GM04504 (cell line): ENCODE results near the gene DUSP22.

Experiments used
- DNase-seq: peaks from one replicate; pipeline ENCODE4 v3.0.0-alpha.2; 2012; ENCODE audit warnings: low read depth

The DUSP22 gene

DNA sequence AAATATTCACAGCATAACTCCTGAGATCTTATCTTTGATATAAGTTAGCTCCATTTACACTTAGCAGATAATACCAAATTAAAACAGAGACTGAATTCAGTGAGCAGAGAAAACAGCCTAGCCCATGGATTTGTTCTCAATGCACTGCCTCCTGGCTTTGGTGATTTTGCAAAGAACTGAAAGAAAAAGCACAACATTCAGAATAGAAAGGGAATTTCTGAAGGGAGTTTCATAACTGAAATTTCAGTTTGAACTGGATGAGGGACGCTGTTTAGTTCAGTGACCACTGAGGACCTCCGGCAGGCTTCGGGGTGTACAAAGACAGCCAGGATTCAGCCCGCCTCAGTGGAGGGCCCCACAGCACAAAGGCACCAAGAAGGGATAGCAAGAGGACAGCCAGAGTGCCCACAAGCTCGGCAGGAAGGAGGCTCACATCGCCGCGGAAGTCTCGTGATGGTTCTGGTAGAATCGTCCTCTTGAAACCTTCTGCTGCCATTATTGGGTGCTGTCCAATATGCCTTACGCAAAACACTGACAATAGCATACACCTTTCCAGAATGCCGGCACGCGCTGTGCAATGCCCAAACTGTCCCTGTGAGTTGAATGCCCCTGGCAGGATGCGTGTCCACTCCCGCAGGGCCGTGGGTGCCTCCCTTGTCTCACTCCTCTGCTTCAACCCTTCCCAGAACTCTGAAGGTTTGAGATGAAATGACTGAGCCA, 89.6 kb downstream of the DUSP22 start:
- no peak for DNase-seq

DNA sequence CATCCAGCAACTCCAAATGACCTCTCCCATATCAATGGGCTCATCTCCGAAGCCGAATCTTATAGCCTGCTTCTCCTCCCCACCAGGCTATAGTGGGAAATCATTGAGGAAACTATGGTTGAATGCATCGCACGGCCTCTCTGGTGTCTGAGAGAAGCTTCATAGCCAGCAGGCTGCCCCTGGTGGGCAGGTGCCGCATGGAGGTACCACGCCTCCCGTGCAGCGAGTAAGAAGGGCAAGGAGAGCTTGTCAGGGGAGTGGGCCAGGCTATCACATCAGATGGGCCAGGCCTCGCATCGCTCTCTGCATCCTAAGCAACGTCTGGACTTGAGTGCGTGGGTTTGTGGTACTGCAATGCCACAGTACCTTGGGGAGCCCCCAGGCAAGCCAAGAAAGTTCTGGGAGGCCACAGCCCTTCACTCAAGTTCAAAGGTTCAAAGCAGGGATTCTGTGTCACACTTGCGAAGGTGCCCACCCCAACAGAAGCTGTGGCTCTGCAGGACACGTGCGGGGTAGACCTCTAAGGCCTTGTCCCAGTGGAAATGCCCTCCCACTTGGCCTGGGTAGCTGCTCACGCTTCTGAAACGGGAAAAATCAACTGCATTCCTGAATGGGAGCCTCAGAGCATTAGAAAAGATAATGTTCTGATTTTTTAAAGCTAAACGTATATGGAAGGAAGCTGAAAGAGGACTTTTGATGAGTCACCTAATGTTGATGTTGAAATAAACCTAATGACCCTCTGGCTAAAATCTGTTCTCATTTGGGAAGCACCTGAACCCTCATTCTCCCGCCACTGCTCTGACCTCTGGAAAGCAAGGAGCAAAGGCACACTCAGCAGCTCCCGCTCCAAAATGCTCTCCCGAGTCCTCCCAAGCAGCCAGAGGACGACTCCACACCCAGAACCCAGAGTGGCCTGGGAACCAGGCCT, 90.9 kb downstream of the DUSP22 start:
- no peak for DNase-seq

DNA sequence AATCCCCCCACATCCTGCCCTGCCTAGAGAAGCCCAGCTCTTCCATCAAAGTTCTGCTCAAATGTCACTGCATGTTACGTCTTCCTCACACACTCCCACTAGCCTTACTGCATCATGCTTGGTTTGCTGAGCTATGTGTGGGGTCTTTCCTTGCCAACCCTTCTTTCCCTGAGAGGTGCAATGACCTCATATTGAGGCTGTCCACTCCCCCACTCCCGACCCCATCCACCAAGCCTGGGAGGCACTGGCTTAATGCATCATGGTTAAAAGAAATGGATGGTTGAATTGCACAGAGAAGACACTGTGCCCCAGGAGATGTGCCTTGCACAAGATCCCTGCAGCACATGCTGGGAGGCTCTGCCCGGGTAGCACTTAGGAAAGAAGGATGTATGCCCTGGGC, 91.6 kb downstream of the DUSP22 start:
- no peak for DNase-seq

DNA sequence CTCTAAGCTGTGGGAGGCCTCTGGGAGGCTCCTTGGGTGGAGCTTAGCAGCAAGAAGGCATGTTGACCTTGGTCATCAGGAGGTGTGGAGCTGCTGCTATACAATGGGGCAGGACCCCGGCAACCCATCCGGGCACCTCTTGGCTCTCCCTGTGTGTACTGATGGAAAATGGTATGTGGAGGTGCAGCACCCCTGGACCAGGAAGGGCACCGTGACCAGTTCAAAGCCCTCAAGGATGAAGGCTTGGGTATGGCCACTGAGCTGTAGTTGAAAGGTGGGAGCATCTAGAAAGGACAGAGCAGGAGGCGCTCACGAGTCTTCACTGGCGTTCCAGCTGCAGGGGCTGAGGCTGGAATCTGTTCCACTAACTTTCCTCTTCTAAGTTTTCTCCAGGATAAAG, 92.6 kb downstream of the DUSP22 start:
- DNase-seq = no peak

DNA sequence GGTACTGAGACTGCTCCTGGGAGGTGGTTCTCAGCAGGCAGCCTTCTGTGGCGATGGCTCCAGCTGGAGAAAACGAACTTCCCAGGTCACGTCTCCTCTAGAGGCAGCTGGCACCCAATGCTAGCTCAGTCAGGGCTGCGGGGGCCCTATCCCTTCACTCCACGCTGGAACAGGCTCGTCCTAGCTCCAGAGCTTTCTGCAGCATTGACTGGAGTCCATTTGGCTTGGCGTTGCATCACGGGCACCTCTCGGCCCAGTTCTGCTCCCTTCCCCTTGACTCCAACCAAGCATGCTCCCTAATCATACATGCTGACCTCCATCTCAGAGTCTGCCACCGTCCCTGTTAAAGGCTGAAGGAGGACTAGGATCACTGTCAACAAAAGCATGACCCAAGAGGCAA, 93.3 kb downstream of the DUSP22 start:
- no peak for DNase-seq

DNA sequence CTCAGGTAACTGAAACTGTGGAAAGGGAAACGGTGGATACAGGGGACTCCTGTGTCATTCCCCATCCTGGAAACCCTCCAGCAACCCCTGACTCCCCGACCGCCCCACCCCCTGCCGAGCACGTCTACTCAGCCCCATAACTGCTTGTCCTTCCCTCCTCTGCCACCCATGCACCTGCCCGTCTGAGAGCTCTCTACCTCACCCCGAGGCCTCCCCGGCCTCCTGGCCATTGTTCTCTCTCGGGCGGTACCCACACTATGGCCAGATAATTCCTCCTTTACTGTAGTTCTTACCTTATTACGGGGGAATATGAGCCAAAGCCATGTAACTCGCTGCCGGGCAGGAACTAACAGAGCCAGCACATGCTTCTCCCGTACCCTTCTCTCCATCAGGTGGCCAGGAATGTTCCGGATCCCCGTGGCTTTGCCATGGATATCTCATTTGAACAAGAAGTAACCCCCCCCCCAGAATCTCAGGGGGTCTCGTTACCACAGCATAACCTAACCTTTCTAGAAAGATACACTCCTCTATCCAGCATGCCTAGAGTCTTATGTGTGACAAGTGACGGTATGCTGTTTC, 94.5 kb downstream of the DUSP22 start:
- no peak for DNase-seq

DNA sequence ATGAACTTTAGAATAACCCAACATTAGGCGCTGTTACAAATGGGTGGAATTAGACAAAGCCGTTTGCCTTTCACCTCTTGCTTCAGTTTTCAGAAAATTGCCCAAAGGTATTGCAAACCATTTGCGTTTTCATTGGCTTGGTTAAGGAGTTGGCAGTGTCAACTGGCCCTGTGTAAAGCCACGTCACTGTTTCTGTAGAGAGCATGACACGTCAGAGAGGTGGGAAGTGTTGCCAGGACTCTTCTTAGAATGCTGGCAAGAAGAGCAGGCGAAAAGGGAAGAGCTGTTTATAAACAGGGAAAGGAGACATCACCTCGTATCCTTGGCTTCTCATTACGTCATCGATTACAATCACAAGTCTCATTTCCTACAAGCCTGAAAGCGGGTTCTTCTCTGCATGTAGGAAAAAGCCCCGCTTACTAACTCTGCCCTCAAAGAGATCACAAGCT, 95.0 kb downstream of the DUSP22 start:
- no peak for DNase-seq

DNA sequence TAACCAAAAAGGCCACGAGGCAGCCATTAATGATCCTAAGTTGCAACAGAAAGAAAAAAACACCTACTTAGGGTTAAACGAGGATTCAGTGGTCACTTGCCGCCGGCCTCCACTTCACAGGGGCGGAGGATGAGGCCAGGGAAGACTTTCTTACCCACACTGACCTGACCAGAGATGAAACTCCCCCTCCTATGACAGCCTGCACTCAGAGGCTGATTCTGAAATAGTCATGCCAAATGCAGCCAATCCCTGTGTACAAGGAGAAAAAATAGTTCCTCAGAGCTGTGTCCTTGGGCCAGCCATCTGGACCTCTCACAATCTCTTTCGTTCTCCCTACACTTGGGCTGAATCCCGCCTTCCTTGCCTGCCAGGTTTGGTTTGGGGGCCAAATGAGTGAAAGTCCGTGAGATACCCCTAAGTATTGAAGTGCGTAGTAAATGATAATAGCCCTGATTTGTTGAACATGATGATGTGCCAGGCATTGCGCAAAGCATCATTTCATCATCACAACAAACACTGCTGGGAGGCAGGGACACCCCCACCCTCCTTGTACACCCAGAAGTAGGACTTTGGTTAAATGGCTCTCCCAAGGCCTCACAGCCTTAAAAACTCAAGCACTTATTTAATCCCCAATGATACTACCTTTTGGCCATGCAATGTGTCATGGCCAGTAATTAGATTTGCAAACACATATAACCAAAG, 96.1 kb downstream of the DUSP22 start:
- no peak for DNase-seq

DNA sequence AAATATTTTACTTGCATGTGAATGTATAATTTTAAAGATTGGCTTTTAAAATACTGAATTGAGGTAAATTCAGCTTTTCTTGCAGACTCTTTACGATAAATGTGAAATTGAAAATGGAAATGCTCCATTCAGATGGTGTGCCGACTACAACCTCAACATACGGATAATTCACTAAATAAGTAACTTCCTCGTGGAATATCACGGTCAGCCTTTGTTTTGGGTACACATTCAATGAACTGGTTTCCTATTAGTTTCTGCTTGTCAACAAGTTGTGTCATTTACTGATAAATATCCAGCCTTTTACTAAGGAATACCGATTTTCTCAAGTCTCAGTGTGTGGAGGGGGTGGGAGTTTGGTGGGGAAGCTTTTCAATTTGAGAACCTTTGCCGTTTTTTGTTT, 96.9 kb downstream of the DUSP22 start:
- DNase-seq = no peak

DNA sequence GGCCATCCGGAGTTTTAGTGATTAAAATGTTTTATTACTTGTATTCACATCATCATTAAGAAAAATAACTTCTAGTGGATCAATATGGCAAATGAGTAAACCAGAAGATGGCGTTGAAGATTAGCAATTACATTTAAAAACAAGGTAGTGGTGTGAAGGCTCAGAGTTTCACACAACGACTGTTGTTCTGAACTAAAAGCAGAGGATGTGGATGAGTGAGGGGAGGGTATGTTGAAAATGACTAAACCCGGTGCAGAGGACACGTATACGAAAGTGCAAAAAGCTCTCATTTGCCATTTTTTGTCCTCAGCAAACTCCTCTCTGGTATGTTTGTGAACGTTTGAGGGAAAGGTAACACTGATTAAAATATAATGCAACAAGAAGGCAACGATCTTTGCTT, 97.3 kb downstream of the DUSP22 start:
- DNase-seq = no peak

DNA sequence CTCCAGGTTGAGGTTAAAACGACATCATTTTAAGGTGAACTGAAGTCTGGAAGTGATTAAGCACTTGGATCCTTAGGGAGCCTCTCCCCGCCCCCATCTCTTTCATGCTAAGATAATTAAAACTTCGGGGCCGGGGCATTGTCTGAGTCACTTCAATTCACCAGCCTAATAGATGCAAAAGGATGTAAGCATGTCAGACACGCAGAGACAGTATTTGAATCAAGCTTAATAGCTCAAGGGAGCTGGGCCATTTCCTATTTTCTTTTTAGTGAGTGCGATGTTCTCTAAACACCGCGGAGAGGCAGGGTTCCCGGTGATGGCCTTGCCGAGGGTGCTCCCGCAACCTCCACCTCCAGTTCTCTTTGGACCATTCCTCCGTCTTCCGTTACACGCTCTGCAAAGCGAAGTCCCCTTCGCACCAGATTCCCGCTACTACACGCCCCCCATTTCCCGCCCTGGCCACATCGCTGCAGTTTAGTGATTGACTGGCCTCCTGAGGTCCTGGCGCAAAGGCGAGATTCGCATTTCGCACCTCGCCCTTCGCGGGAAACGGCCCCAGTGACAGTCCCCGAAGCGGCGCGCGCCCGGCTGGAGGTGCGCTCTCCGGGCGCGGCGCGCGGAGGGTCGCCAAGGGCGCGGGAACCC, 98.7 kb downstream of the DUSP22 start:
- no peak for DNase-seq

DNA sequence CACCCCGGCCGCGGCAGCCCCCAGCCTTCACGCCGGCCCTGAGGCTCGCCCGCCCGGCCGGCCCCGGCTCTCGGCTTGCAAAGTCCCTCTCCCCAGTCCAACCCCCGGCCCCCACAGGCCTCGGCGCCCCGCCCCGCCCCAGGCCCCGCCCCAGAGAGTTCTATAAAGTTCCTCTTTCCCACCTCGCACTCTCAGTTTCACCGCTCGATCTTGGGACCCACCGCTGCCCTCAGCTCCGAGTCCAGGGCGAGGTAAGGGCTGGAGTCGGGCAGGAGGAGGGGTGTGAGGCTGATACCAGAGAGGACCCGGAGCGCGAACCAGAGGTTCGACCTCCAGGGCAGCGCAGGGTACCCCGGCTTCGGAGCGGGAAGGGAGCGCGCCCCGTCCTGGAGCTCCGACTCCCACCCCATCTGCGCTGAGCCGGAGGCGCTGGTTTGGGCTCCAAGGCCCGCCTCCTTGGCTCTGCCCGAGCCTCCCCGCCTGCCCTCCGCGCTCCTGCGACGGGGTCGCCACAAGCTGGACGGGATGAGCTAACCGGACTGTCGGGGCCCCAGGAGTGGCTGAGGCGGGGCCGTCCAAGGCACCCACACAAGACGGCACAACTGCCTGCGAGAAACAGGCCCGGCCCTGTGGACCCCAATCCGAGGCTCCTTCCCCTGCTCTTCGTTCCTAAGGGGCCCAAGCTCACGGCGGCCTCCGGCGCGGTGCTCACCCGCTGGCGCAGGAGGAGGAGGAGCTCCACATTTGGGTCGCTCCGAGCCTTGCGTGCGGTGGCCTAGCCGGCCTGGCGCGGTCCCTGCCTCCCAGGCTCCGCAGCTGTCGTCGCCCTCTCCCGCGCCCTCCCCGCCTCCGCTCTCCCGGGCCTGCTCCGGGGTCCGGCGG, 99.5 kb downstream of the DUSP22 start, which contains the start of gene IRF4:
Gene IRF4 (plus strand): TSS at position 194 of the 882 bp plus-strand sequence. CDS start 1,401 bp downstream, outside the sequence.
- DNase-seq = no peak

DNA sequence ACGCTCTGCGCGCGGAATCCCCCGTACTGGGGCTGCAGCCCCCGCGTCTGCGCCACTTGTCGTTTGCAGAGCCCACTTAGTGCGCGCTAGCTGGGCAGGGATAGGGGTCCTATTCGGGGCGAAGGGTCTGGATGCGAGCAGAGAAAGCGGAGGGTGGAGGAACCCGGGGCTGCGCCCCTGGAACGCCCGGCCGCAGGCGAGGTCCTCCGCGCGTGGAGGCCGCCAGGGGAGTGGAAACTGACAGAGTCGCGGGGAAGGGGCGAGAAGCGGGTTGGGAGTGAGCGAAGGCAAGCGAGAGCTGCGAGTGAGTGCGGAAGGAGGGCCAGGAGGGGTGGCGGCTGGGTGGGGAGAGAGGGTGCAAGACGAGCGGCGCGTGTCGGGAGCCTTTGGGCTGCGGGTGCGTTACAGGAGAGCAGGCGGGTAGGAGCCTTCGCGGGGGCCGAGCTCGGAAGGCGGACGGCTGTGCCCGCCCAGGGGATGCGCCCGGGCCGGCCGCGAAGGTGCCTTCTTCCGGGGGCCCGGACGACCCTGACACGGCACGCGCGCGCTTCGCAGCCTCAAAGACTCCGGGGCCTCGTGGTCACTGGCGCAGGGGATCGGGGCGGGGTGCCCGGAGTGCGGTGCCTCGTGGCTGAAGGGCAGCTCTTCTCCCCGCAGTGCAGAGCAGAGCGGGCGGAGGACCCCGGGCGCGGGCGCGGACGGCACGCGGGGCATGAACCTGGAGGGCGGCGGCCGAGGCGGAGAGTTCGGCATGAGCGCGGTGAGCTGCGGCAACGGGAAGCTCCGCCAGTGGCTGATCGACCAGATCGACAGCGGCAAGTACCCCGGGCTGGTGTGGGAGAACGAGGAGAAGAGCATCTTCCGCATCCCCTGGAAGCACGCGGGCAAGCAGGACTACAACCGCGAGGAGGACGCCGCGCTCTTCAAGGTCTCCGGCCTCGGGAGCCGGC, 100.4 kb downstream of the DUSP22 start:
- no peak for DNase-seq

DNA sequence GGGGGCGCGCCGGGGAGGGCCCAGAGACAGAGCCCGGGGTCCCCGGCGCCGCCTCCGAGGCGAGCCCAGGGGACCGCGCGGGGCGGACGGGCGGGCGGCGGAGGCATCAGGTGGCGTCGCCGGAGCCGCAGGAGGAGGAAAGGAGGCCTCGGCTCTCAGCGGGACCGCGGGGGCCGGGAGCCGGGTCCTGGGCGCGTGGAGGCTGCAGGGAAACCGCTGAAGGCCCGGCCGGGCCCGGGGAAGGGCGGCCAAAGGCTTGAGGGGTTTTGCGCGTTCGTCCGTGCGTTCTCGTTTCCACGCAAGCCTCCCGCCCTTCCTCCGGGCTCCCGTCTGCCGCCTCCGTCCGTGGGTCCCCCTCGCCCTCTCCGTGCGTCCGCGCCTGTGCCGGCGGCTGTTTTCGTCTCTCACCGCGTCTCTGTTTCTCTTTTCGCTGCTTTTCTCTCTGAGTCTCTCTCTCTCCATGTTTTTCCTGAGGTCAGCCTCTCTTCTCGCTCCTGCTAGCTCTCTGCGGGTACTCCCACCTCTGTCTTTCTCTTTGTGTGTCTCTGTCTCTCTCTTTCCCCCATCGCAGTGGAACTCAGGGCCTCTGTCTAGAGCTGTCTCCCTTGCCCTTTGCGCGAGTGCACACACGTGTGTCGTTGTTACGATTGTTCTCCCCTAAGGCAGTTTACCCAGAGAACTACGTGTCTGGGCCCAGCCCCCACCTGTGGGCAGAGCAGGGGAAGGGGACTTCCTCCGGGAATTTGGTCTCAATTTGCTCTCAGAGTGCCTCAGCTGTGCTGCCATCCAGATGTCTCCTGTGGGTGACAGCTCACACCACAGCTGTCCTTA, 101.3 kb downstream of the DUSP22 start:
- DNase-seq = no peak

DNA sequence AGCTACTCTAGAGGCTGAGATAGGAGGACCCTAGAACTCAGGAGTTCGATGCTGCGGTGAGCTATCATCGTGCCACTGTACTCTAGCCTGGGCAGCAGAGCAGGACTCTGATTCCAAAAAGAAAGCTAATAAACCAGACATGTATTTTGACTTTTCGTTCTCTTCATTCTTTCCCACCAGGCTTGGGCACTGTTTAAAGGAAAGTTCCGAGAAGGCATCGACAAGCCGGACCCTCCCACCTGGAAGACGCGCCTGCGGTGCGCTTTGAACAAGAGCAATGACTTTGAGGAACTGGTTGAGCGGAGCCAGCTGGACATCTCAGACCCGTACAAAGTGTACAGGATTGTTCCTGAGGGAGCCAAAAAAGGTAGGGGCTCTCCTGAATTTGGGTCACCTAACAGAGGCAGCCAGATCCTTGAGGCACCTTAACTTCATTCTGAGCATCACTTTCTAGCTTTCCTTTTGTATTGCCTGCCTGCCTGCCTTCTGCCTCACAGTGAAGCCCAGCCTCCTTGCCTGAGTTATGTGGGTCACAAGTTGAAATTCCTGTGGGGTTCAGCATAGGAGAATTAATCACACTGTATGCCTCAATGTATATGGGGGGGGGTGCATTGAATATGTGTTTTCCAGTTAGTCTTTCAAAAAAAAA, 102.5 kb downstream of the DUSP22 start:
- DNase-seq = no peak

DNA sequence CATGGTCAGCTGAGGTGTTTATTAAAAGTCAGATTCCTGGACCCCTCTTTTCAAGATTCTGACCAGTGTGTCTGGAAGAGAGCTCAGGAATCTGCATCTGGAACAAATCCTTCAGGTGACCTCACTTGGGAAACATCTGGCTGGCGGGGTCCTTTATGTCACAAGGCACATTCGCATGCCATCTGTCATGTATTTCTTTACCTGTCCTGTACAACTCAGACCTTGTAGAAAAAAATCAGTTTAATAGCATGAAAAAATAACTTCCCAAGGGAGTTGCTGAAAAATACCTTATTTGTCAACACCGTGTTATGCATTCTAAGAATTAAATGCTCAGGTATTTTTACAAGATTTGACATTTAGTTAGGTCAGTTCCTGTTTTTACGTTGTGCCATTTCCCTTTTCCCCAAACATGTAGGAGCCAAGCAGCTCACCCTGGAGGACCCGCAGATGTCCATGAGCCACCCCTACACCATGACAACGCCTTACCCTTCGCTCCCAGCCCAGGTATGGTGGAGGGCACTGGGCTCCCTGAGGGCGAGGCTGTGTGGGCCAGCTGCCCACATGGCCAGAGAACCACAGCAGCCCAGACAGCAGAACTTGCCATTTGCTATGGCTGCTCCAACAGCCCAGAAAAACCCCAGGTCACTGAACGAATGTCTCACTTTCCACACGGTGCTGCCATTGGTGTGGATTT, 103.3 kb downstream of the DUSP22 start:
- no peak for DNase-seq

DNA sequence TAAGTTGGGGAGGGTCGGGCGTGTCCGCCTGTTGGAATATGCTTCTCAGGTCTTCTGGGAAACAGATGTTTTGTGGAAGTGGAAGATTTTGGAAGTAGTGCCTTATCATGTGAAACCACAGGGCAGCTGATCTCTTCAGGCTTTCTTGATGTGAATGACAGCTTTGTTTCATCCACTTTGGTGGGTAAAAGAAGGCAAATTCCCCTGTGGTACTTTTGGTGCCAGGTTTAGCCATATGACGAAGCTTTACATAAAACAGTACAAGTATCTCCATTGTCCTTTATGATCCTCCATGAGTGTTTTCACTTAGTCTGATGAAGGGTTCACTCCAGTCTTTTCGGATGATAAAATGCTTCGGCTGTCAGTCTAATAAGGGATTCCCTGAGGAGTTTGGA, 103.8 kb downstream of the DUSP22 start:
- DNase-seq = no peak
